Thyroid gland (tissue), 4 donors: ENCODE results near the gene OR7C1.

ENCODE experiments used
- CTCF ChIP-seq, 6 experiments: fragments of 200-600 bp in 3 of 6; fragments of 450-650 bp in 3 of 6; sonication (generic) in 3 of 6; IDR thresholded peaks; one replicate each; pipeline ENCODE4 v1.5.1; 2016 to 2019; ENCODE audit warnings: antibody characterized with exemption in 6 of 6, mild to moderate bottlenecking in 2 of 6, inconsistent platforms in 1 of 6, moderate library complexity in 1 of 6
- POLR2A ChIP-seq, 2 donors: fragments of 450-650 bp; IDR thresholded peaks; one replicate each; pipeline ENCODE4 v1.6.1; 2017; ENCODE audit warnings: antibody characterized with exemption in 2 of 2, mild to moderate bottlenecking in 2 of 2, moderate library complexity in 1 of 2

GRCh38 chr19:14761607-14762006 is 73.4 kb downstream of the OR7C1 start:
- TF ChIP-seq CTCF (IDR thresholded peaks at IDR 0.05) (no peak), POLR2A (IDR thresholded peaks at IDR 0.05) (no peak)
